Measurements from ENCODE around the gene FNDC3B. TPM values are rescaled to one million over a fixed set of nuclear protein-coding genes. Genes with fewer than 3 reads are reported as not detected.

Gene FNDC3B
- total RNA-seq, 1 donor from 2014 or later, result 29.0 TPM

DNA sequence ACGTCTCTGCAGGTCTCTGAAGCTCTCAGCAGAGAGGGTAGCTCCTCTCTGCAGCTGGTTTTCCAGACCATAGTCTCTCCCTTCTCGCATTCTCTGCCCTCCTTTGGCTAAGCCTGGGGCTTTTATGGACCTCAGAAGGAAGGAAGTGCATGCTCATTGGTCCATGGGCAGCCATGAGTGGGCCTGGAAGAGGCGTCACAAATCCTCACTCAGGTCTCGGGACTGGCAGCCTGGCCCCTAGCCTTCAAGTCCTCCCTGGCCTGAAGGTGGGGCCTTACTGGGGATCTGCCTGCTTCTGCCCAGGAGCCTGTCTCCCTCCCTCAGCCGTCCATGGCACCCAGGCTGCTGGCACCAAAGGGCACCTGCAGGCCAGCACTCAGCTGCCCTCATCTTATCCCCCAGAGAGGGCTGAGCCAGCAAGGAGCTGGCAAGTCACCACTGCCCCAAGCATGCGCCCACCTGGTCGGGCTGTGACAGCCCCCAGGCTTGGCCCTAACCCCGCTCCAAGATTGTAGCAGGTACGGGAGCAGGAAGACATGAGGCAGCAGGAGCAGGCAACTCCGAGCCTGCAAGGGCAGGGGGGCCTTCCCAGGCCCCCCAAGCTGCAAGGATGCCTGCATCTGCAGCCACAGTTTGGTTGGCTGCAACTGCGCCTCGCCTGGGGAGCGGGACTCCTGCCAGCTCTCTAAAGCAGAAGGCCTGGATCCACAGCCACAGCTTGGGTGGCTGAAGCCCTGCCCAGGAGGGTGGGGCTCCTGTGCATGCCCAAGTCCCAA, 371.5 kb downstream of the FNDC3B start:
- H3K4me1 Mint-ChIP-seq (ENCODE audit: low read depth), result no peaks in the 10 kb centered on the region
- H3K27ac Mint-ChIP-seq, result no peak overlapping the region
- intact Hi-C loops (cut with micrococcal nuclease), result no loop called here

DNA sequence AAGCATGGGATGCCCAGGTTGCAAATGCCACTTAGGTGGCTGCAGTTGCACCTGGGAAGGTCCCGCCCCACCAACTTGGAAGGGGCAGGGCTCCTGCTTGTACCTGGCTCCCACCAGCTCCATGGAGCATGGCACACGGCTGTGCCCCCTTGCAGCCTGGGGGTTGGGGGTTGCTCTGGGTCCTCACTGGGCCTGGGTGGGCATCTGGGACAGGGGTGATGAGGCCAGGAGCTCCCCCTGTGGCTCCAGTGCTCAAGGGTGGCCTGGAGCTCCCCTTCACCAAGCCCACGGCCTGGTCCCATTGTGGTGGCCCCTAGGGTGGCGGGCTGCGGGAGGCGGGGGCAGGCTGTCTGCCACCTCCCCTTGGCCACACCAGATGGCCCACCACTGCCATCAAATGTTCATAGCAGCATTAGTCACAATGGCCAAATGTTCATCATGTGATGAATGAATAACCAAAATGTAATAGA, 372.1 kb downstream of the FNDC3B start:
- H3K27ac Mint-ChIP-seq, result no peak overlapping the region
- no peak overlapping the region for H3K4me3 Mint-ChIP-seq
- peaks cover 18% of the 10 kb centered on the region for H3K27me3 Mint-ChIP-seq (ENCODE audit: insufficient read depth)
- no peaks in the 10 kb centered on the region for H3K9me3 Mint-ChIP-seq
- H3K4me1 Mint-ChIP-seq (ENCODE audit: low read depth), result no peaks in the 10 kb centered on the region
- intact Hi-C loops (cut with micrococcal nuclease), result no loop called here
- no peak for DNase-seq (ENCODE audit: low spot score)
- H3K36me3 Mint-ChIP-seq (ENCODE audit: low read depth), result no peaks in the 10 kb centered on the region

More for the DNA sequence above, 371.5 kb downstream of the FNDC3B start:
- no peak overlapping the region for H3K4me3 Mint-ChIP-seq
- H3K27me3 Mint-ChIP-seq (ENCODE audit: insufficient read depth), result peaks cover 12% of the 10 kb centered on the region
- H3K36me3 Mint-ChIP-seq (ENCODE audit: low read depth), result no peaks in the 10 kb centered on the region
- no peaks in the 10 kb centered on the region for H3K9me3 Mint-ChIP-seq
- DNase-seq (ENCODE audit: low spot score), result no peak

DNA sequence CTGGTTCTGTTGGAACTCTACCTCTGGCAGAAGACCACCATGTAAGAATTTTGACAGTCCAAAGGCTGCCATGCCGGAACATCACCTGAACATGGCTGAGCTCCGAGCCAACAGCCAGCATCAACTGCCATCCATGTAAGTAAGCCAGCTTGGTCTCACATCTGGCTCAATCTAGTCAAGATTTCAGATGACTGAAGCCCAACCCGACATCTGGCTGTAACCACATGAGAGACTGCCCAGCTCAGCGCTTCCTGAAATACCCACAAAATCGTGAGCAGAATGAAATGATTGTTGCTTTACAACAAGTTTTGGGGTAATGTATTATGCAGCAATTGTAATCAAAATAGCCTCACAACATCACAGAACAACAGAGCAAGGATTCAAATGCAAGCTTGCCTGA, 375.9 kb downstream of the FNDC3B start:
- H3K4me1 Mint-ChIP-seq (ENCODE audit: low read depth), result no peaks in the 10 kb centered on the region
- H3K27ac Mint-ChIP-seq, result no peak overlapping the region
- H3K36me3 Mint-ChIP-seq (ENCODE audit: low read depth), result no peaks in the 10 kb centered on the region
- no peaks in the 10 kb centered on the region for H3K9me3 Mint-ChIP-seq
- peaks cover 39% of the 10 kb centered on the region for H3K27me3 Mint-ChIP-seq (ENCODE audit: insufficient read depth)
- H3K4me3 Mint-ChIP-seq, result no peak overlapping the region
- no peak for DNase-seq (ENCODE audit: low spot score)
- intact Hi-C loops (cut with micrococcal nuclease), result no loop called here

- Mint-ChIP-seq H3K27me3 (ENCODE audit: insufficient read depth) (peaks cover 27% of the 10 kb centered on the region), H3K36me3 (ENCODE audit: low read depth) (no peaks in the 10 kb centered on the region), H3K27ac (no peak overlapping the region), H3K9me3 (peaks cover 22% of the 10 kb centered on the region), H3K4me3 (no peak overlapping the region), H3K4me1 (ENCODE audit: low read depth) (no peaks in the 10 kb centered on the region)
- DNase-seq (ENCODE audit: low spot score), result no peak
- intact Hi-C loops (cut with micrococcal nuclease), result no loop called here
Measured at GRCh38 chr3:172437713-172438112, 398.3 kb downstream of the FNDC3B start.

DNA sequence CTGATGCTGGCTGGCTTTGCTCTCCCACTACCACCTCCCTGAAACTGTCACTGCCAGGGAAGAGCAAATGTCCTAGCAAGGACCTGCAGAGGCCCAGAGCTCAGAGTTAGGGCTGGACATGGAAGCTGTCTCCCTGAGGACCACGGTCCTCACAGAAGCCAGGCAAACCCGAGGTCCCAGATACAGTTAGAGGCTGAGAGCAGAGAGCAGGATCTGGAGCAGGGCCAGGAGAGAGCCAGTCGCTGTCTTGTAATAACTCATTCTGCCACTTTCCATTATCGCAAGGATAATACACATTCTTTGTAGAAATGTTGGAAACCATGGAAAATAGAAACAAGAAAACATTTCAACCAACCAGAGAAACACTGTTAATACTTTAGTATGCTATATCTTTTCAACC, 398.8 kb downstream of the FNDC3B start:
- DNase-seq (ENCODE audit: low spot score), result no peak
- Mint-ChIP-seq H3K27me3 (ENCODE audit: insufficient read depth) (peaks cover 32% of the 10 kb centered on the region), H3K9me3 (peaks cover 19% of the 10 kb centered on the region), H3K27ac (no peak overlapping the region), H3K4me1 (ENCODE audit: low read depth) (no peaks in the 10 kb centered on the region), H3K36me3 (ENCODE audit: low read depth) (no peaks in the 10 kb centered on the region), H3K4me3 (no peak overlapping the region)
- intact Hi-C loops (cut with micrococcal nuclease), result no loop called here

- no peak for DNase-seq (ENCODE audit: low spot score)
- H3K27me3 Mint-ChIP-seq (ENCODE audit: insufficient read depth), result peaks cover 54% of the 10 kb centered on the region
- intact Hi-C loops (cut with micrococcal nuclease), result no loop called here
- no peaks in the 10 kb centered on the region for H3K9me3 Mint-ChIP-seq
- H3K36me3 Mint-ChIP-seq (ENCODE audit: low read depth), result no peaks in the 10 kb centered on the region
- H3K4me1 Mint-ChIP-seq (ENCODE audit: low read depth), result no peaks in the 10 kb centered on the region
- no peak overlapping the region for H3K4me3 Mint-ChIP-seq
- H3K27ac Mint-ChIP-seq, result no peak overlapping the region
Measured at GRCh38 chr3:172441581-172441980, 402.2 kb downstream of the FNDC3B start.

DNA sequence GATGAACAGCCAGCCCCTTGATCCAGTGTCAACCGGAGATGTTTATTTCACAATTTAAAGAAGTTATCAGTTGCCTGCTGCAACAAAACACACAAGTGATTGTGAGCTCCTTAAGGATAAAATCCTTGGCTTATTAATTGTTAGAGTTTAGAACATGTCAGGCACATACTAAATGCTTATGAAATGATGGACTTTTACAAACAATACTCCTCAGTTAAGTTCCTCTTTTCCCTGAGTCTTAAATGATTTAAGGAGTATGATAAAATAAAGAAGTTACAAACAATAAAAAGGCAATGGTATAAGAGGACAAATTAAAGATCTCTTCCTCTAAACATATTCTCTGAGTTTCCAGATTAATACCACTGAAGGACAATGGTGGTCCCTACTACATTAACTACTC, 403.2 kb downstream of the FNDC3B start:
- intact Hi-C loops (cut with micrococcal nuclease), result no loop called here
- H3K4me1 Mint-ChIP-seq (ENCODE audit: low read depth), result peaks cover 10% of the 10 kb centered on the region
- no peak overlapping the region for H3K27ac Mint-ChIP-seq
- peaks cover 4% of the 10 kb centered on the region for H3K36me3 Mint-ChIP-seq (ENCODE audit: low read depth)
- no peak for DNase-seq (ENCODE audit: low spot score)
- H3K4me3 Mint-ChIP-seq, result no peak overlapping the region
- H3K9me3 Mint-ChIP-seq, result no peaks in the 10 kb centered on the region
- peaks cover 65% of the 10 kb centered on the region for H3K27me3 Mint-ChIP-seq (ENCODE audit: insufficient read depth)

GRCh38 chr3:172444821-172445220, 405.4 kb downstream of the FNDC3B start:
- no peak overlapping the region for H3K4me3 Mint-ChIP-seq
- intact Hi-C loops (cut with micrococcal nuclease), result no loop called here
- peaks cover 32% of the 10 kb centered on the region for H3K4me1 Mint-ChIP-seq (ENCODE audit: low read depth)
- no peak for DNase-seq (ENCODE audit: low spot score)
- peaks cover 83% of the 10 kb centered on the region for H3K27me3 Mint-ChIP-seq (ENCODE audit: insufficient read depth)
- no peak overlapping the region for H3K27ac Mint-ChIP-seq
- H3K36me3 Mint-ChIP-seq (ENCODE audit: low read depth), result peaks cover 4% of the 10 kb centered on the region
- H3K9me3 Mint-ChIP-seq, result no peaks in the 10 kb centered on the region

- Mint-ChIP-seq H3K27me3 (ENCODE audit: insufficient read depth) (peaks cover 91% of the 10 kb centered on the region), H3K27ac (no peak overlapping the region), H3K4me3 (no peak overlapping the region), H3K4me1 (ENCODE audit: low read depth) (peaks cover 35% of the 10 kb centered on the region), H3K36me3 (ENCODE audit: low read depth) (peaks cover 4% of the 10 kb centered on the region), H3K9me3 (no peaks in the 10 kb centered on the region)
- DNase-seq (ENCODE audit: low spot score), result no peak
- intact Hi-C loops (cut with micrococcal nuclease), result no loop called here
Measured at GRCh38 chr3:172446198-172446597, 406.8 kb downstream of the FNDC3B start.

- intact Hi-C loops (cut with micrococcal nuclease), result no loop called here
- Mint-ChIP-seq H3K36me3 (ENCODE audit: low read depth) (peaks cover 4% of the 10 kb centered on the region), H3K4me3 (peak within 1 kb of the TSS; percentile 72), H3K27ac (peak within 1 kb of the TSS; percentile 44), H3K4me1 (ENCODE audit: low read depth) (peaks cover 35% of the 10 kb centered on the region), H3K27me3 (ENCODE audit: insufficient read depth) (peaks cover 85% of the 10 kb centered on the region), H3K9me3 (no peaks in the 10 kb centered on the region)
- DNase-seq (ENCODE audit: low spot score), result no peak
Measured at GRCh38 chr3:172447611-172448579, 408.5 kb downstream of the FNDC3B start, which contains the start of gene GHSR. Gene GHSR, minus strand, starts transcription at chr3:172448456. Its CDS starts 43 bp downstream, at chr3:172448413.

DNA sequence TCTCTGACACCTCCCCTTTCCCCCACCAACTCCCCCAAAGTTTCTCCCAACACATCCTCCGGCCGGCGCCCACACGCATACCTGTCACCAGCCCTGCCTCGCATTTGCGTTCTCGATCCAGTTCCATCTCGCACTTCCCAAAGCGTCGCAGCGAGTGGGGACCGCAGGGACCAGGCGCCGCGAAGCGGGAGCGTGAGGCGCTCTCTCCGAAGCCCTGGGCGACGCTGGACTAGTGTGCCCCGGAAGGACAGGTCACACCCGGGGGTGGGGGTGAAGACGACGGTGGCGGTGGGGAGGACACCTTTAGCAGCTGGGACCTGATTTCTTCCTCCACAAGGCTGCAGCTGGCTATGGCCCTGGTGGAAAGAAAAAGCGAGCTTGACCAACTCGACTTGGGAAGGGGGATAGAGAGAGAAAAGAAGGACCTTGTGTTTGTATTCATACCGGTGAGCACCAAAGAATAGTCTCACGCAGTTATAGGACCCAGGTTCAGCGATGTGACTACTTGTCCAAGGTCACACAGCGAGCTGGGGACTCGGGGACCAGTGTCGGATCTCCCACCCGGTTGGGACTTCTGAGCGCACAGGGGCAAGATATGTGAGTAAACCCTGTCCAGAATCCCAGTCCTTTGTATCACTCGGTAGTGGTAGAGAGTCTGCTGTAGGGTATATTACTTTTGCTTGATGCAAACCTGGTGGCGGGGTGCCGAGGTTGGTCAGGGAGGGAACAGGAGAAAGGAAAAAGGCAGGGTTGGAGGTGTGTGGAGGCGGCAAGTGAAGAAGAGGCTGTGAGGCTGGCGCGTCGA, 409.5 kb downstream of the FNDC3B start:
- peaks cover 79% of the 10 kb centered on the region for H3K27me3 Mint-ChIP-seq (ENCODE audit: insufficient read depth)
- peaks cover 35% of the 10 kb centered on the region for H3K4me1 Mint-ChIP-seq (ENCODE audit: low read depth)
- no peaks in the 10 kb centered on the region for H3K9me3 Mint-ChIP-seq
- H3K36me3 Mint-ChIP-seq (ENCODE audit: low read depth), result peaks cover 4% of the 10 kb centered on the region
- DNase-seq (ENCODE audit: low spot score), result no peak
- peak overlapping the region; percentile 32 for H3K4me3 Mint-ChIP-seq
- H3K27ac Mint-ChIP-seq, result peak overlapping the region; percentile 44
- intact Hi-C loops (cut with micrococcal nuclease), result no loop called here

DNA sequence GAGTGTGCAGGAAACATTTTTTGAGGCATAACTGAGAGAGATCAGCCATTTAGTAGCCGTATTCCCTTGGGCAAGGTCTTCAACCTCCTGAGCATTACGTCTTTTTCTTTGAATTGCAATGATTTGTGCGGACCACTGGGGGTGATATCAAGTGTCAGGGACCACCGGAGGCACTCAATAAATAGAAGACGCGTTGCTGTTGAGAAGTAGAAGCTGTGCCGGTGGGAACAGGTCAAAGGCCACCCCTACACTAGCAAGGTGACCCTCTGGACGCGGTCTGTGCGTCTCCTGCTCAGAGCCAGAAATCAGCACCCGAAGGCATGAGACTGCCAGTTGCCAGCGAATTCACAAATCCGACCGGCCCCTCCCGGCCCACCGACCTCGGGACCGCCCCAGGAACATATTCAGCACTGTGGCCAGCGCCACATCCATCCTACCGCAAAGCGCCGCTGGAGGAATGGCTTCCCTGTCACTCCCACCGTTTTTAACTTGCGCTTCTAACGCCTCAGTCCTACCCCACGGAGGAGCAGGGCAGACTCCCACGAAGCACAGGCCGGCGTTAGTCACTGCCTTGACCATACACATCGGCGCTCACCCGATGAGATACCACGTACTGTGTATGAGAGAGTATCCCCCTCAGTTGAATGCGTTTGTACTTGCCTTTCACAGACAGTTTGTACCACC, 410.2 kb downstream of the FNDC3B start:
- Mint-ChIP-seq H3K4me3 (peak overlapping the region; percentile 8), H3K9me3 (no peaks in the 10 kb centered on the region), H3K36me3 (ENCODE audit: low read depth) (peaks cover 4% of the 10 kb centered on the region), H3K27me3 (ENCODE audit: insufficient read depth) (peaks cover 82% of the 10 kb centered on the region), H3K27ac (peak overlapping the region; percentile 14), H3K4me1 (ENCODE audit: low read depth) (peaks cover 35% of the 10 kb centered on the region)
- intact Hi-C loops (cut with micrococcal nuclease), result no loop called here
- DNase-seq (ENCODE audit: low spot score), result no peak

Measured in activated T-helper 1 cell treated with anti-CD3 and anti-CD28 coated beads, Interleukin-12 subunit alpha, Interleukin-12 subunit beta, Interleukin-2, Interleukin-4 antibody, amounts not matched to agents 30 ng/mL and 10 ng/mL and 1 ng/mL, durations not matched to agents 14 hours and 24 hours and 36 hours (primary cell).